A673 (cell line): Measurements from ENCODE around the gene ATP8A2. TPM values are rescaled to one million over a fixed set of nuclear protein-coding genes. Genes with fewer than 3 reads are reported as not detected.

Experiments
- BruUV-seq: library from RNA; stranded (reverse); fragments of 400-500 nt; replicated peaks from 2 replicates; lab custom pipeline; 2021; lab: Mats Ljungman, UMichigan
- CTCF ChIA-PET: fragments of 300-600 bp; sonication (Branson Sonifier 250); formaldehyde crosslinking; loops from one replicate; lab custom pipeline; 2022; ENCODE audit warnings: antibody characterized with exemption; lab: Charles Lee
- POLR2A ChIA-PET: fragments of 300-600 bp; sonication (Branson Sonifier 250); formaldehyde crosslinking; loops from one replicate; lab custom pipeline; 2022; ENCODE audit warnings: antibody characterized with exemption; ENCODE audit not compliant: low non-redundant PET; lab: Charles Lee
- DNase-seq: peaks from one replicate; pipeline ENCODE4 v3.0.0-alpha.2; 2015; ENCODE audit warnings: low spot score
- H3K27ac ChIP-seq: fragments of 200-600 bp; sonication (generic); 2 replicates; pipeline ENCODE4 v1.5.1; 2016; ENCODE audit warnings: mixed run types, low read depth, mild to moderate bottlenecking, mixed read lengths, antibody characterized with exemption, low read length; ENCODE audit not compliant: poor library complexity, severe bottlenecking
- H3K27me3 ChIP-seq: fragments of 200-600 bp; sonication (generic); replicated peaks from 2 replicates; pipeline ENCODE4 v1.6.1; 2017; ENCODE audit warnings: mixed run types, low read depth, mild to moderate bottlenecking, mixed read lengths, antibody characterized with exemption, low read length; ENCODE audit not compliant: insufficient read depth, poor library complexity
- H3K36me3 ChIP-seq: fragments of 200-600 bp; sonication (generic); 2 replicates; pipeline ENCODE4 v1.6.1; 2016; ENCODE audit warnings: mixed run types, mild to moderate bottlenecking, mixed read lengths, antibody characterized with exemption, low read length; ENCODE audit not compliant: insufficient read depth, poor library complexity, severe bottlenecking
- H3K4me1 ChIP-seq: fragments of 200-600 bp; sonication (generic); 2 replicates; pipeline ENCODE4 v1.6.1; 2017; ENCODE audit warnings: mixed run types, mild to moderate bottlenecking, mixed read lengths, antibody characterized with exemption, low read length; ENCODE audit not compliant: insufficient read depth, poor library complexity, severe bottlenecking
- H3K4me3 ChIP-seq: fragments of 200-600 bp; sonication (generic); 2 replicates; pipeline ENCODE4 v1.5.1; 2016; ENCODE audit warnings: low read depth, mixed run types, mild to moderate bottlenecking, mixed read lengths, low read length; ENCODE audit not compliant: poor library complexity, severe bottlenecking
- H3K9me3 ChIP-seq: fragments of 200-600 bp; sonication (generic); 2 replicates; pipeline ENCODE4 v1.6.1; 2016; ENCODE audit warnings: mixed run types, low read depth, mild to moderate bottlenecking, mixed read lengths, antibody characterized with exemption, low read length; ENCODE audit not compliant: poor library complexity, severe bottlenecking
- EZH2 ChIP-seq: fragments of 200-600 bp; sonication (generic); IDR thresholded peaks from 2 replicates; pipeline ENCODE4 v1.6.1; 2017; ENCODE audit warnings: borderline replicate concordance, low read depth, mild to moderate bottlenecking, mixed read lengths, antibody characterized with exemption, low read length; ENCODE audit not compliant: poor library complexity, severe bottlenecking
- intact Hi-C: fragments of 100-400 bp; cut with micrococcal nuclease; formaldehyde crosslinking; loops from one replicate; pipeline ENCODE4 v1.10.0; 2022; ENCODE audit not compliant: unreplicated experiment
- total RNA-seq: library from RNA; stranded (reverse); gene quantifications from 2 replicates; pipeline ENCODE4 v1.2.3, GENCODE V29; 2021
- TF ChIP-seq, protein P1 (sequence below): fragments of 300-800, 200-600 bp; sonication (generic); conservative IDR thresholded peaks from 2 replicates; pipeline ENCODE4 v1.5.1; 2017; ENCODE audit warnings: low read depth, mild to moderate bottlenecking, antibody characterized with exemption, low read length, moderate library complexity, mixed read lengths

Gene ATP8A2
- total RNA-seq, 1 experiment from 2014 or later: 0.92 TPM

DNA sequence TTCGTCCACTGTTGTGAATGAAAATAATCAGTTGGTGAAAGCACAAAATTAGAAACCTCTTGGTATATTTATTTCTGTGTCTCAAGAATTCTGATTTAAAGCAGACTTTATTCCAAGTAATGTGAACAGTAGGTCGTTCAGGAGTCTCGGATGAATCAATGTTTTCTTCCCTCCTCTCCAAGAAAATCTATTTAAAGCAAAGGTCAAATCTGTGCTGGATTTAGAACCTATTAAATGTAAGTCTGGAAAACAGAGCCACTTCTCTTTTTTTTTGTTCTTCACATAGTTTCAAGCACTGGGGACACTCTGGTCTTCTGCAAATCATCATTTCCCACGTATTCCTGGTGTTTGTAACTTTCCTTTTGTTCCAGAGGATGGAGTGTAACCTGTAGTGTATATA lies 312.7 kb downstream of the ATP8A2 start:
- Histone ChIP-seq H3K36me3 (no peaks in the 10 kb centered on the region), H3K27ac (no peak overlapping the region), H3K9me3 (no peaks in the 10 kb centered on the region), H3K4me3 (no peak overlapping the region), H3K27me3 (no peaks in the 10 kb centered on the region), H3K4me1 (no peaks in the 10 kb centered on the region)
- TF ChIP-seq, protein P1, sequence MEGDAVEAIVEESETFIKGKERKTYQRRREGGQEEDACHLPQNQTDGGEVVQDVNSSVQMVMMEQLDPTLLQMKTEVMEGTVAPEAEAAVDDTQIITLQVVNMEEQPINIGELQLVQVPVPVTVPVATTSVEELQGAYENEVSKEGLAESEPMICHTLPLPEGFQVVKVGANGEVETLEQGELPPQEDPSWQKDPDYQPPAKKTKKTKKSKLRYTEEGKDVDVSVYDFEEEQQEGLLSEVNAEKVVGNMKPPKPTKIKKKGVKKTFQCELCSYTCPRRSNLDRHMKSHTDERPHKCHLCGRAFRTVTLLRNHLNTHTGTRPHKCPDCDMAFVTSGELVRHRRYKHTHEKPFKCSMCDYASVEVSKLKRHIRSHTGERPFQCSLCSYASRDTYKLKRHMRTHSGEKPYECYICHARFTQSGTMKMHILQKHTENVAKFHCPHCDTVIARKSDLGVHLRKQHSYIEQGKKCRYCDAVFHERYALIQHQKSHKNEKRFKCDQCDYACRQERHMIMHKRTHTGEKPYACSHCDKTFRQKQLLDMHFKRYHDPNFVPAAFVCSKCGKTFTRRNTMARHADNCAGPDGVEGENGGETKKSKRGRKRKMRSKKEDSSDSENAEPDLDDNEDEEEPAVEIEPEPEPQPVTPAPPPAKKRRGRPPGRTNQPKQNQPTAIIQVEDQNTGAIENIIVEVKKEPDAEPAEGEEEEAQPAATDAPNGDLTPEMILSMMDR: no peak
- TF ChIP-seq EZH2: no peak
- ChIA-PET CTCF (no interaction called here), POLR2A (no interaction called here)
- intact Hi-C loops: no loop called here
- no TSS peak for BruUV-seq
- no peak for DNase-seq

DNA sequence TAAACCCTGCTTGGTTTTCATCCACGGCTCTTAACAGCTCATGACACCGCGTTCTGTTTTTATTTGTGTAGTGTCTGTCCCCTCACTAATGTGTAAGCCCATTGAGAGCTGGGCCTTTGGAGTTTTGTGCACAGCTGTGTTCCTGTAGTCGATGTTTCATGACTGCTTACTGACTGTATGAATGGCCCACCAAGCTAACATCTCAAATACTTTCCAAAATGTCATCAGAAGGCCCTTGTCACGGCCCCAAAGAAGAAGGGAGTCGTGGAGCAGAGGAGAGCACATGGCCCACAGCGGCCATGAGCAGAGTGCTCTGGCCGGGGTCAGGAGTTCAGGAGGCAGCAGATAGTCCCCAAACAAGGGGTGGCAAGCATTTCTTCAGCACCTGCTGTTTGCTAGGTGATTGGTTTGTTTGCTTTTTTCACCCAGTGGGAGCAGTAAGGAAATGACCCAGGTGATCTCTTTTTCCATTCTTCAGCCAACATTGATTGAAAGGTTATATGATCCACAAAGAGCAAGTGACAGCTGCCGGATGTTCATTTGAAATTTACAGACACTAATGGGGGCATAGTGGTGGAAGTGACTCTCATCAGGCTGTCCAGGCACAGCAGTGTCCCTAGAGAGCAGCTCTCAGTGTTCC lies 315.2 kb downstream of the ATP8A2 start:
- CTCF ChIA-PET: interaction anchor here (0.6 kb wide), 1 partner anchor 309 kb away, joined by 4 read pairs; no protein-coding TSS in a partner anchor
- no TSS peak for BruUV-seq

DNA sequence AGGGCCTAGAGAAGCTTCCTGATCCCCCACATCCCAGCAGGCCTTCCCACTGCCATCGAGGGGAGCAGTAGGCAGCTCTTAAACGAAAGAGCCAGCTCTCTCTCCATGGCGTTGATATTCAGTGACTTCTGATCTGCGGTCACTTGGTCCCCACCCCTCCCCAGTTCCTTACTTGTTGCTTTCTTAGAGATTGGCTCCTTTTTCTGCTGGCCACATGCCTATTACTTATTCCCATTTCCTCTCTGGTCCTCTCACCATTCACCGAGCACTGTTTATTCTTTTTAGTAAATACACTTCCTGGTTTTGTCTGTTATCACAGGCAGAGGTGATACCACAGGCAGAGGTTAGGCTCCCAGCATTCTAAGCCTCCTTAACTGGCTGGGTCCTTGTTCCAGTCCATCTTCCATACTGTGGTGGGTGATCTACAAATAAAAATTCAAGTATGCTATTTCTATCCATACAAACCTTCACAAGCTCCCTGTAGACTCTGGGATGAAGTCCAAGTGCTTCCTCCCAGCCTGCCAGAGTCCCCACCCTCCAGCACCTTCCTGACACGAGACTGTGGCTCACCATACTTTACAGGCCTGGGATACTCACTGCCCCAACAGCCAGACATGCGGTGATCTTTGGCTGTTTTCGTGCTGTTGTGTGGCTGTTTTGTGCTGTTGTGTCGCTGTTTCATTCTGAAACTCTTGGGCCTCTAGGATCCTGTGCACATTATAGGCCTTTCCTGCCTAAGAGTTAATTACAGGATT lies 315.9 kb downstream of the ATP8A2 start:
- Histone ChIP-seq H3K27me3 (no peaks in the 10 kb centered on the region), H3K4me3 (no peak overlapping the region), H3K36me3 (no peaks in the 10 kb centered on the region), H3K27ac (no peak overlapping the region), H3K9me3 (no peaks in the 10 kb centered on the region), H3K4me1 (no peaks in the 10 kb centered on the region)
- intact Hi-C loops: no loop called here
- ChIA-PET POLR2A (no interaction called here), CTCF (interaction anchor here (0.6 kb wide), 1 partner anchor 310 kb away, joined by 4 read pairs; no protein-coding TSS in a partner anchor)
- DNase-seq: no peak
- no peak for TF ChIP-seq EZH2
- TF ChIP-seq, protein P1: no peak
- BruUV-seq: no TSS peak

More for the DNA sequence above, 315.2 kb downstream of the ATP8A2 start:
- Histone ChIP-seq H3K27me3 (no peaks in the 10 kb centered on the region), H3K36me3 (no peaks in the 10 kb centered on the region), H3K4me3 (no peak overlapping the region), H3K4me1 (no peaks in the 10 kb centered on the region), H3K27ac (no peak overlapping the region), H3K9me3 (no peaks in the 10 kb centered on the region)
- TF ChIP-seq, protein P1: no peak
- no peak for TF ChIP-seq EZH2
- POLR2A ChIA-PET: no interaction called here
- intact Hi-C loops: no loop called here
- no peak for DNase-seq
